NCI-H146 (cell line): ENCODE data around the gene PCBD1.

ENCODE experiments used
- DNase-seq: peaks from one replicate; lab custom pipeline; 2025; lab: John Stamatoyannopoulos, UW

Gene PCBD1

GRCh38 chr10:70917635-70918034 is 29.3 kb upstream of the PCBD1 start:
- no peak for DNase-seq

- DNase-seq = peak; percentile 25
Measured at GRCh38 chr10:70917226-70917625, 28.9 kb upstream of the PCBD1 start.

GRCh38 chr10:70916241-70916640 is 27.9 kb upstream of the PCBD1 start:
- no peak for DNase-seq

DNA sequence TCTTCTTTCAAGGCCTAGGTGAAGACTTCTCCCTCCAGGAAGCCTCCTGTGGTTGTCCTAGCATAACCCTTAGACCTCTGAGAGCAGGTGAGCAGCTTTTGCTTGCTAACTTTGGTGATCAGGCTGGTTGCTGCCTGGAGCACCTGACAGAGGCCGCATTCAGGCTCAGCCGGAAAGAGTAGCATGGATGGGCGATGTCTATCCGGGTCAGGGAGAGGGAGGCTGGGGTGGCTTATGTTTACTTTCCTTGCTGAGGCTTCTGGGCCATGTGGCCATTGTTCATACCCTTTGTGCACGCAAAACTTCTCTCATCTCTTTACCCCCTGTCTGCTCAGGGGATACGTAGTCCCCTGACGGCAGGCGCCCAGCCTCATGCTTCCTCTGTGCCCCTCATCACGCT is 27.4 kb upstream of the PCBD1 start:
- no peak for DNase-seq

GRCh38 chr10:70915206-70915605 is 26.8 kb upstream of the PCBD1 start:
- no peak for DNase-seq

DNA sequence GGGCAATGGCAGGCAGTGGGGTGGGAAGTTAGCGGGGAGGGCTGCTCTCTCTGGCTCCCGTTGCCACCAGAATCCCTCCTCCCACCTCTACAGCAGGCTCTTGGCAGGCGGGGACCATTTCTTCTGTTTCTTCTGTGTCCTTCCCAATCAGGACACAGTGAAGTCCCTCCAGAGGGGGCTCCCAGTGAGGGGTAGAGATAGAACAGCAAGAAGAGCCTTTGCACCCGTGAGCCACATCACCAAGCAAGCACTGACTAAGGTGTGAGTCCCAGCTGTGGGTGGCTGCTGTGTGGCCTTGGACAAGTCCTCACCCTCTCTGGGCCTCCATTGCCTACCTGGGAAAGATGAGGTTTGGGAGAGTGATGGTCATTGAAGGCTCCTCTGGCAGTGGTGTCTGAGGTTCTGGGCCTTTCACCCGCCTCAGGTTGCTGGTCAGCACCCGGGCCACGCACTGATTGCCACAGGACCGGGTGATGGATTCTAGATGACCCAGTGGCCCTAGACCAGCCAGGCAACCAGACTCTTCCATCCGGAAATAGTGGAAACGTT is 26.0 kb upstream of the PCBD1 start:
- no peak for DNase-seq

- DNase-seq = no peak
Measured at GRCh38 chr10:70913893-70914240, 25.5 kb upstream of the PCBD1 start.

DNA sequence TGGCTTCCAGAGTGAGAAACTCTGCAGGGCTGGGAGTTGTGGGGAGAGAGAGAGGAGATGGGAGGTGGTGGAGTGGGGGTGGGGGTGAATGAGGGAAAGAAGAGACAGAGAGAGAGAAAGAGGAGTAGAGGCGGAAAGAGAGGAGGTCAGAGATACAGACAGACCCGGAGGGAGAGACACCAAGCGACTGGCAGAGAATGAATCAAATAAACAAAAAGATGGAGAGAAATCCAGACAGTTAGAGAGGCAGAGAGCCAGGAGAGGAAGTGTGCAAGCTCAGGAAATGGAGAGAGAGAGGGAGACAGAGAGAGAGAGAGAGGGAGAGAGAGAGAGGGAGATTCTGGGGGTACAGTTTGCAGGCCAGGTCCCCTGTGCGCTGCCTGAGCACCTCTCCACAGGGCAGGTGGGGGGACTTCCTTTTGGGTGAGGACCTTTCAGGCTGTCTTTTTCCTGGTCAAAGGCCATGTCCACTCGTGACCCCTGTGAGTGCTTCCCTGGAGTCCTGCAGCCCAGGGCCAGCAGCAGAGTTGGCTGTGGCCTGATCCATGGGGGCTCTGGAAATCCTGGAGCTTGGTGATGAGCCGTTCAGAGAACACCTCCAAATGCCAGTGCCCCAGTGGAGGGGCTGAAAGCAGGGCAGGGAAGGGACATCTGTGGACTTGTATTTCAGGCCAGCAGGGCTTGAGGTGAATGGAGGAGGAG is 25.0 kb upstream of the PCBD1 start:
- DNase-seq = no peak

DNA sequence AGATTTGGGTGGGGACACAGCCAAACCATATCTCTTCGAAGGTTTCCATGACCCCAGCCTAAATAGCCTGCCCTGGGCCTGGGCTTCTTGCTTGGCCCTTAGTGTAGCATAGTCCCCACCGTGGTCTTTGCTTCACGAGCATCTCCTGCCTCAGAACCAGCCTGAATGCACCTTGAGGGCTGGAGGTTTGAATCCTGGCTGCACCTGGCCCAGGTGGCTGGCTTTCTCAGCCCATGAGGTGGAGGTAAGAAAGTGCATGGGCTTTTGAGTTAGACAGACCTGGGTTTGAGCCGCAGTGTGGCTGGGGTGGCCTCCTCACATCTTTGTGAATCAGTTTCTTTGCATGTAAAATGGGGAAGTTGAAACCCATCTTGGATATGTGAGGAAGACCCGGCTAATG is 24.2 kb upstream of the PCBD1 start:
- DNase-seq = no peak

- no peak for DNase-seq
Measured at GRCh38 chr10:70911386-70911785, 23.0 kb upstream of the PCBD1 start.

- DNase-seq = no peak
Measured at GRCh38 chr10:70910486-70911341, 22.3 kb upstream of the PCBD1 start.

GRCh38 chr10:70909326-70909935 is 21.1 kb upstream of the PCBD1 start:
- no peak for DNase-seq

- DNase-seq = no peak
Measured at GRCh38 chr10:70908406-70909296, 20.3 kb upstream of the PCBD1 start.

DNA sequence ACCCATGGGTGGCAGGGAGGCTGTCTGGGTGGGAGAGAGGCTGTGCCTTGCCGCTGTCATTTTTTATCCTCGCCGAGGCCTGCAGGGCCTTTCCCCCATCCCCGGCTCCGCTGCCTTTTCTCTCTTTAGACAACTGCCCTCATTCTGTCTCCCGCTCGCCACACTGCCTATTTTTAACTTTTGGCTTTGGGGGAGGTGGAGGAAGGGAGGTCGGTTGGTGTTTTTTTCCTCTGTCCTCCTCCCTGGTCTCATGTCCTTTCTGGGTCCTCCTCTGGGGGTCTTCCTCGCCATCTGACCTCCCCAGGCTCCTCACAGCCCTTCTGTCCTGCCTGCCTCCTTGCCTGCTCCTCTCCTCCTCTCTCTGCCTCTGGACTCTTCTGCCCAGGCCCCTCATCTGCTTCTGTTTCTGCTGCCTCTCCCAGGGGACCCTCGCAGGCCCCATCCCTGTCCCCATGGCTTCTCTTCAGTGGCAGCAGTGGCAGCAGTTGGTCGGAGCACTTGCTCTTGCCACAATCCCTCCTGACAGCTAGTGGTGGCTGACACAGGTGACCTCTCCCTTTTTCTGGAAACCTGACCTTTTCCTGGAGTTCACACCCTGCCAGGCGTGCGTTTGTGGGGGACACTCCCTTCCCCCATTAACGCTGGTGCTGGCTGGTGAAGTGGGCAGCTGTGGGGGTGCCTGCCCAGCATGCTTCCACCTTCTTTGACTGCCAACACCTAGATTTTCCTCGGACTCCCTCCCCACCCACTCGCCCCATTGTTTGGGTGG is 19.5 kb upstream of the PCBD1 start:
- no peak for DNase-seq

GRCh38 chr10:70906953-70907636 is 18.7 kb upstream of the PCBD1 start:
- DNase-seq = no peak

GRCh38 chr10:70906031-70906783 is 17.8 kb upstream of the PCBD1 start:
- no peak for DNase-seq

DNA sequence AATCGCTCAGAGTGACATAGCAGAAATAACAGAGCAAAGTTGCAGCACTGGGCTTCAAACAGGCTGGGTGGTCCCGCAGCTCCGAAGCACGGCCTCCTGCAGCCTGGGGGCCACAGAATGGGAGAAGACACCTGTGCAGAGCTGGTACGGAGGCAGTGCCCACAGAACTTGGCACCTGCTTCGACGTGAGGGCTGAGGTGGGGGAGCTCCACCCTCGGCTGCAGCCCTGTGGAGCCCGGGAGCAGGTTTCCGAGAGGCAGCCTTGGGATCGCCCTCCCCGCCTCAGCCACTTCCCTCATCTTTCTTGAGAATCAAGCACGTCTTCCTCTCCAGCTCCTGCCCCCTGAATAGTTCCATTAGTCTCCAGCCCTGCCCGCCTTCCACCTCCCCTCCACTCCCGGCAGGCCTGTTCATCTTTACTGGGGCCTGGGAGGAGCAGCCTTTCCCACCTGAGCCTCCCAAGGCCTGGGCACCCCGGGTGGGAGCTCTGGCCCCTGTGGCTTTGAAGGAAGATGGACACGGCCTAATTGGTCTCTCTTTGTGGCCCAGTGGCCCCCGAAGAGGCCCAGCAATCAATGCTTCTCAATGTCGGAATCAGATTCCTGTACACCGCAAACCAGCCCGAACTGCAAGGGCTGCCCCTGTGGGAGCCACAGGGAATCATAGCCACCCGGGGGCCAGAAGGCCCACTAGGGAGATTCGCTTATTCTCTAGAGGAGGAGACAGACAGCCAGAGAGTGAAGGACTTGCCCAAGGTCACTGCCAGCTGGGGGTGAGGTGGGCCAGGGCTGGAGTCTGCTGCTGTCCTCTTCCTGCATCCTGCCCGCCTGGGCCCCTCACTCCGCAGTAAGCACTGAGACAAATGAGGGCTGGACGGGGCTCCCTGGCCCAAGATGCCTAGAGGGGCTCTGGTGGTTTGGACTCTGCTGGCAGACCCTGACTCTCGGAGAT is 17.0 kb upstream of the PCBD1 start:
- DNase-seq = no peak

- peak; percentile 46 for DNase-seq
Measured at GRCh38 chr10:70903262-70903921, 15.0 kb upstream of the PCBD1 start.
